GM18517 (cell line): ENCODE data around the gene TMEM100.

Source experiments
- ATAC-seq: cut with Tn5 transposase; IDR thresholded peaks from one replicate; pipeline ENCODE4 v1.9.1; 2021; ENCODE audit warnings: mild to moderate bottlenecking, moderate library complexity; ENCODE audit not compliant: unreplicated experiment

TMEM100 gene

DNA sequence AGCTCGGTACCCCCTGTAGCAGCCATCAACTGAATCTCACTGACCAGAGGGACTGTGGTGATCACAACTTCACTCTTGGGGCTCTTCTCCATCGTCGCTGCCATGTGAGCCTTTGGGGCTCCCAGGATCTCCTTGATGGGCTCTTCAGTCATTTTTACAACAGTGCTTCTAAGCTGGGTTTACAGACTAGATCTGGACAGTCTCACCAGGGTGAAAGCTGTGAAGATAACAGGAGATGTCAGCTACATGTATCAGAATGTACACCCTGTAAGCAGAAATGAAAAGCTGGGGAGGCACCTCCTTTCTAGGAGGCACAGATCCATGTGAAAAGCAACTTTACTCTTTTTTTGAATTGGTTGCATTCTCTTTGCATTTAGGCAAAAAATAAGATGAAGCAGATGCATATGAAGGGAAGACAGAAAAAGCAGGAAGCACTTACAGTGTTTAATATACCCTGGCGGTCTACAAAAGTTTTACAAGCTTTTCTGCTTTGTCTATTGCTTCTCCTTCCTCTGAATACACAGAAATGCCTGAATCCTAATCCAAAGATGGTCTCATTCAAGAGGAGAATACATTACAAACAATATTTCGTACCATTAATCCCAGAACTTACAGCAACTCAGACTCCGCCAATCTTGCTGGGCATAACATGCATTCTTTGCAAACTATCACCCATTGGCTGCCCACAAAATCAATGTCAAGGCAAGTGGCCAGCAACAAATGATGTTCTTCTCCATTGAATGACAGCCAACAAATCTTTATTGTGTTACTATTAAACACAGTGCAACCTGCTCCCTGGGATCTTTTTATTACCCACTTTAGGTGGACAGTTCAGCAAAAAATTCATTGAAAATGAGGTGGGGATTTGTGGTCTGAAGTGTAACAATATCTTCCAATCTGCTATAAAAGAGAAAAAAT is 1.5 kb downstream of the TMEM100 start:
- no peak for ATAC-seq

DNA sequence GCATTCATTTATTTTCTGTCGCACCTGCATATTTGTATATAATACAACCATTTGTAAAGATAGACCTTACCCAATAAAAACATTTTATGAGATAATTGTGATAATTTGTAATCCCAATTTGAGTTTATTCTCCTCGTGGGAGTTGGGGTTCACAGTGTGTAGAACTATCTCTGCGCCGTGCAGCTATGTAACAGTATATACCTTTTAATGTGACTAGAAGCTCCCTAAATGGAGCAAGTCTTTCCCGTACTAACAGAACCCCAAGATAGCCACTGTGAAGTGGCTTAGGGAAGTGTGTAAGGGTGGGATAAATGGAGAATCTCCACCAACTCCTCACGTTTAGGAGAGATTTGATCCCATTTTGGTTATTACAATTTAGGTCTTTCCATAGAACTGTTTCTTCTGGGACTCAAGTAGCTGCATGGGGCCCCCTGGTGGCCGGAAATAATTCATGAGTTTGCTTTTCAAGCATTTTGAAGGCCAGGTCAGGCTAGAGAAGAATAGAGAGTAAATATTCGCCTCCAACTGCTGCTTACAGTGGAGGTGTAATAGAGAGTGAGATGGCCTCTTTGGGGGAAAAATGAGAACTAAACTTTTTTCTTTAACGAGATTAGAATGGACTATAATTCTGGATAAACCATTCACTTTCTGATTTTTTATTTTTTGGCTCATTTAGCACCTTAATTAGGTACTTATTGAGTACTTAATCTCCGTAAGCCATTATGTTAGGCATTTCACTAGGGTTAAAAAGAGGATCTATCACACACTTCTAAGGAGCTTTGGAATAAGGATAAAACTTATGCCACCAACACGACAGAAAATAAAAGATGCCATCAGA is 4.5 kb downstream of the TMEM100 start:
- ATAC-seq: no peak

DNA sequence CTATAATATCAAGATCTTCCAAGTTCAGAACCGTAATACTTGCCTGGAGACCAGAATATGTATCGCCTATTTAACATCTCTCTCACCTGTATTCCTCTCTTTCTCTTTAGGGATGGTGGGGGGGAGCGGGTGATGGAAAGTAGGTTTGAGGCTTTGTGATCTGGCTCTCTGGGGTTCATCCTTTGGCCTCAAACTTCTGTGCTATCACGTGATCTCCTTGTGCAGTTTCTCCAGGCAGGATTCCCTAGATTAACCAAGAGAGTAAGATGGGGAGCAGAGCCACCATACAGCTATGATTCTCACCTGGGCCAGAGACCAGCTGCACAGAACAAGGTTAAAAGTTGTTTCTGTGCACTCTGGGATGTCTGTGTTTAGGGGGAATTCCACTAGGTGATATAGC is 5.2 kb downstream of the TMEM100 start:
- no peak for ATAC-seq

DNA sequence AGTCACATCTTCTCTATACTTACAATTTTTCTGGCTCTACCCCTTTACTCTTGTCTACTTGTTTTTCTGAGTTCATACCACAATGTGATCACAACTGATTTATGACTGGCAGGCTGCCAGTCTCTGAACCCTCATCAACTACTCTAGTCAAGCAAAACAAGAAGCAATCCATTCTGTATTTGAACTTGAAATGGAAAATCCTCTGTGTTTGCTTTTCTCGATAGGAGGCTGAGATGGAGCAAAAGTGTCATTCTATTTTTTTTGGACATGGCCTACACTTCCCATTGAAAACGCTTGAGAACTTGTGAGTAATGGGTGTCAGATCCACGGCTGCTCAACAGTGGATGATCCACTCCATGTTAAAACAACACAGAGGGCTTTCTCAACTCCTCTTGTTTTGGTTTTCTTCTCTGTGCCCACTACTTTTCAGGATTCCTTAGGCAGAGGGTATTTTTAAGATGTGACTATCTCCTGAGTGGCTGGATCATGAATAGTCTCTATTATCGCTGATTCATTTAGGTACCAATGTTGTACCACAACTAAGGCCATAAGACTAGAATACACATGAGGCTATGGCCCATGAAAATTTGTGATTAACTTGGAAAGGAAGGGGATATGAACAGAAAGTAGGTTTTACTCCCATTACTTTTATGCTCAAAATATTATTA is 11.7 kb downstream of the TMEM100 start:
- ATAC-seq: no peak

DNA sequence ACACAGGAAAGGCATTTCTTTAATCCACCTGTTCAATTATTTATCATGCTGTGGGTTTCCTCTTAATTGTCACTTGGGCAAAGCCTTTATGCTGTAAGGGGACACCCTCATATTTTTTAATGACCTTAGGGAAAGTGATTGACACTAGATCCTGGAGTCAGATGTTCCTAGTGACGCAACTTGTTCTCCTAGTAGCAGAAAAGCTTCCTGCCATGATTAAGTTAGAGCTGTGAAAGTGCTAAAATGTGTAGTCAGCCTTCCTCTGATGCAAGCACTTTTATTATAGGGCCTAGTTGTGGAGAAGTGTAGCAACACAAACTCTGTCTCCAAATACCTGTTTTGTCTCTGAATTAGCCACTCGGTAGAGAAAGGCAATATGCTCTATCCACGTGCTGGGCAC is 12.3 kb downstream of the TMEM100 start:
- no peak for ATAC-seq

DNA sequence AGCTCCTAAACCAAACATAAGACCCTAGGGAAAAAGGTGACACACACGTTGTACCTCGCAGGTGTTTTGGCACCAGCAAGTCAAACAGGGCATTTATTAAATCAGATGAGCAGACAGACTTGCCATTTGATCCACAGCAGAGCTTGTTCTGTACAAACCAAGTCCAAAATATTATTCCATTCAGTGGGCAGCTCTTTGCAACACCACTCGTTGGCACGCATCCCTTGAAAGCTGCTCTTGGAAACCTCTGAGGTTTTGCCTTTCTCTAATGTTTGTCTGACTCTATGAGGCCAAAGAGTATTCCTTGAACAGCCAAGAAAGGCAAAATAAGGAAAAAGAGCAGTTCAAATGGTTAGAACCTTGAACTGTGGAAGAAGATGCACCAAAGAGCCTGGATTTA is 12.7 kb downstream of the TMEM100 start:
- no peak for ATAC-seq

DNA sequence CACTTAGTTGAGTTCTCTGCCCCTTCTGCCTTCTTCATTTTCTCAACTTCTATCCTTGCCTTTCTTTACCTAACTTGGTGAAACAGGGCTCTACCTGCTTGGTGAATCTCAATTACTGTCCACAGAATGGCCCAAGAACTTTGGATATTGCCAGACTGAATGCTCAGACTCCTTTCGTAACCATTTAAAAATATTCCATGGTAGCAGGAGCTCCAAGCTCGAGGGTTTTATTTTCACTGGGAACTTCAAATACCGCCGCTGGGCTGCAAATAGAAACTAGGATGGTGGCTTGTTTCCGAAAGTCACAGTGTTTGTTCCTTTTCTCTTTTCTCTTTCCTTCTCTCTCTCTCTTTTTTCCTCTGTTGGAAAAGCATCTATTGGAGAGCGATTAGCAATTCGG is 13.2 kb downstream of the TMEM100 start:
- no peak for ATAC-seq

DNA sequence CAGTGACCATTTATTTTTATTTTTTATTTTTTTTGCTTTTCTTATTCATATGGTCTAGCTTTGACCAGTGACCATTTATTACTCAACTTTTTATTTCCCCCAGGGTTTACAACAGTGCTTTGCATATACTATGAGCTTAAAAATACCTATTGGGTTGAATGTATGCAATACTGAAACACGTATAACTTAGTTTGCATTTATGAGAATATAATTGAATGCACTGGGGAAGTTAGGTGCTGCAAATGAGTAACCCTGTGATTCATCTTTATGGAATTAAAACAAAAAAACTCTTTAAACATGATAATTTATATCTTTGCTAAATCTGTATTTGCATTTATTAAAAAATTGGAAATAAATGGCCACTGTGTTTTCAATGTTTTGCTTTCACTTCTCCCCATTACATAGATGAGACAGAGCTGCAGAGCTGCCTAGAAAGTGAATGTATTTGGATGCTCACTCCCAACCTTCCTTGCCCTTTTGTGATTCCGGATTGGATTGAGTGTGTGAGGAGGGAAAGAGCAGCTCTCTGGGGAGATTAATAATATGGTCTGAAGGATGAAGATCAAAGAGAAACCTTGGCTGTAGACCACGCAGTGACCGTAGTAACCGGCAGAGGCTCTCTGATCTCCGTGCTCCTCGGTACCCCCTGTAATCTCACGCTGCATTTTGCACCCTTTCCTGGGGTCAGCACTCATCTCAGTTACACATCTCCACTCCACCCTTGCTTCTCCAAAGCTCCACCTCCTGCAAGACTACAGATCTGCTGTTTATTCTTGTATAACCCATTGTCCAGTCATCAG is 14.3 kb downstream of the TMEM100 start:
- no peak for ATAC-seq

DNA sequence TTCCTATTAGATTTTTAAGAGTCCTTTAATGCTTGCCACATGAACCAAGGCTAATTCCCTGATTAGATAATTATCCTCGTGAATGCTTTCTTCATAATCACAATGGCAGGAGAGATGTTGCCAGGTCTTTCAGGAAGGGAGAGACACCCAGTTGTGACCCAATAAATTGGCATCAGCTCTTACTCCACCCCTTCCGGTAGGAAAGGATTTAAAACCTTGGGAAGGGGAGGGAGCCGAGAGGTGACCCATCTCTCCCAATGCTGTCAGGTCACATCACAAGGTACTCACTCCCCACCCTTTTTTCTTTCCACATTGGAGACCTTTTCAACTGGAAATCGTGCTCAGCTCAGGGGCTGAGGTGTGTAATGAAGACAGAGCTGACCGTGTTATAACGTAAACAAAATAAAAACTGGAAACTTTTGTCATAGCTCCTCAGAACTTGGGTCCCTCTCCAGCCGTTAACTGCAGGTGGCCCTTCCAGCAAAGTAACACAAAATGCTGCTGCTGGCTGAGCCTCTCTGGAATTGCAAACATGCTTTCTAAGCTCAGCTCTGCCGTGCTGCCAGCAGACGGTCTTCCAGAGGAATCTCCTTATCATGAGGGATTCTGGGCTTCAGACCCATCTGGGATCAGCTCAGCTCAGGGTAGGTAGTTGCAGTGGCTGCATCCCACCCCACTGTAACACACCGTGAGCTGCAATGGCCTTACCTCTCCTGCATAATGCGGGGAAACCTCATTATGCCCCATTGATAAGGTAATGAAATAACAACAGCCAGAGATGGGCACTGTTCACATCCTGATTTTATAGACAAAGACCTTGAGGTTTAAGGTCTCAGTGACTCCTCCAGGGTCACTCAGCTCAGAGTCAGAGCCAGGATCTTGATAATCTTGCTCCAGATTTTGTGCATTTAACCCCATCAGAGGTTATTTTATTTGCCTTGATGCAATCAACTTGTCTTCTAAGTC is 15.6 kb downstream of the TMEM100 start:
- ATAC-seq: no peak

DNA sequence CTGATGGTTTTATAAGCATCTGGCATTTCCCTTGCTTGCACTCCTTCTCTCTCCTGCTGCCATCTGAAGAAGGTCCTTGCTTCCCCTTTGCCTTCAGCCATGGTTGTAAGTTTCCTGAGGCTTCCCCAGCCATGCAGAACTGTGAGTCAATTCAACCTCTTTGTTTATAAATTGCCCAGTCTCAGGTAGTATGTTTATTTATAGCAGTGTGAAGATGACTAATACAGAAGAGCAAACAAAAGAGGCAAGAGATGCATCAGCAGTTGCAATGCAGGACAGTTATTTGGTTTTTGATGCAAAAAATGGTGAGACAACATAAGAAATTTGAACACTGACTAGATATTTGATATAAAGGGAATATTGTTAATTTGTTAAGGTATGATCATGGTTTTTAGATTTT is 16.8 kb downstream of the TMEM100 start:
- peak; percentile 70 for ATAC-seq

DNA sequence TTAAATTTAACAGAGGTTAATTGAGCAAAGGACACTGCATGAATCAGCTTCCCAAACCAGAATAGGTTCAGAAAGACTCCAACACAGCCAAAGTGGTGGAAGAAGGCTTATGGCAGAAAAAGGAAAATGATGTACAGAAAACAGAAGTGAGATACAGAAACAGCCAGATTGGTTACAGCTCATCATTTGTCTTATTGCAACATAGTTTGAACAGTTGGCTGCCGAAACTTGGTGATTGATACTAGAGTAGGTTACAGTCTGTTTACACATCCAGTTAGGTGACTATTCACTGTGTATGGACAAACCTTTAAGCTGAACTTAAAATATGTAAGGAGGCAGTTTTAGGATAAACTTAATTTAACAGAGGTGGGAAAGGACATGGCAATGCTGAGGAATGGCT is 18.3 kb downstream of the TMEM100 start:
- ATAC-seq: no peak

DNA sequence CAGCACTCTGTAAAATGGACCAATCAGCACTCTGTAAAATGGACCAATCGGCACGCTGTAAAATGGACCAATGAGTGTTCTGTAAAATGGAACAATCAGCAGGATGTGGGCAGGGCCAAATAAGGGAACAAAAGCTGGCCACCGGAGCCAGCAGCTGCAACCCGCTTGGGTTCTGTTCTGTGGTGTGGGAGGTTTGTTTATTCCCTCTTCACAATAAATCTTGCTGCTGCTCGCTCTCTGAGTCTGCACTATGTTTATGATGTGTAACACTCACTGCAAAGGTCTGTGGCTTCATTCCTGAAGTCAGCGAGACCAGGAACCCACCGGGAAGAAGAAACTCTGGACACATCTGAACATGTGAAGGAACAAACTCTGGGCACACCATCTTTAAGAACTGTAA is 20.5 kb downstream of the TMEM100 start:
- no peak for ATAC-seq

DNA sequence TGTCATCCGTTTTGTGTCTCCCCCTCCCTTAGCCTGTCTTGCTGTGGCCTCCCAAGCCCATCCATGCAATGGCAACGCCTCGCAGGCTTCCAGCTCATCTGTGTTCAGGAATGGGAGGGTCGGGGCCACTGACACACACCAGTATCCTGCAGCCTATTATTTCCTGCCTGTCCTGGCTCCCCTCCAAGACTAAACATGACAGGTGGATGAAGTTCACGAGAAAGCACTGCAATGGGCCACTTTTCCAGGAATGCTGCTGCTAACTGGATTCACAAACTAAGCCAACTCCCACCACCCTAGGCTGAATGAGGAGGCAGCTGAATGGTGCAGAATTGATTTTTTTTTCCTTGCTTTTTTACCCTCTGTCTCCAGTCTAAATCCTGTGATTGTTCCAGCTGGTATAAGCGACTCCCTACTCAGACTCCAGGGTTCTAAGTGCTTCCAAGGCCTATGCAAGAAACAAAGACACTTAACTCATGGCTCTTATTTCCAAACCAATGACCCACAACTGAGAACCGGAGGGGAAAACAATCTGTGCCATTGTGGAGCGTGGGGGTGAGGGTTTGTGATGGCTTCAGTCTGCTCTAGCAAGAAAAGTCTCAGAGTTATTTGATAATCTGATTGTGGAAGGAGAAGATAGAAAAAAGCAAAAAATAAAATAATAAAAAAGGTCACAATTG is 23.3 kb downstream of the TMEM100 start:
- no peak for ATAC-seq

DNA sequence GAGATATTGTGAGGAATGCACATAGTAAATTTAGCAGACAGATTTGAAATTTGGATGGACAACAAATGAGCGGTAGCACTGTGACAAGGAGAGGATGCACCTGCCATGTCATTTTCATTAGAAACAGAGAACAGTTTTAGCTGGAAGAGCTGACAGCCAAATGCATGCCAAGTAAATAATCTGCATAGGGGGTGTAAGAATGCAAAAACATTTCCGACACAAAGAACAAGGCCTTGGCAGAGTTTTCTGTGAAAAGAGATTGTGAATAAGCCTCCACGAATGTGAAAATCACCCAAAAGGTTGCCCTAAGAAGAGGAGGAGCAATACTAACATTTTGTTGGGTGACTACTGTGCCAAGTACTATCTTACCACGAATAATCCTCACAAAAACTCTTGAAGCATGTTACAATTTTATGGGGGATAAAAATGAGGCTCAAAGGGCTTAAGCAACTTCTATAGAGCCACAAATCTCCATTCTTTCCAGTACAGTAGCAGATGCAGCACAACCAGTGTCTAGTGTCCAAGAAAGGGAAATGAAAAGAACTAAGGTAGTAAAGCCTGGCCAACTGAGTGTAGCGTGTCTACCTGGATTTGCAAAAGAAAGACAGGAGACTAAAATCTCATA is 28.3 kb downstream of the TMEM100 start:
- no peak for ATAC-seq

DNA sequence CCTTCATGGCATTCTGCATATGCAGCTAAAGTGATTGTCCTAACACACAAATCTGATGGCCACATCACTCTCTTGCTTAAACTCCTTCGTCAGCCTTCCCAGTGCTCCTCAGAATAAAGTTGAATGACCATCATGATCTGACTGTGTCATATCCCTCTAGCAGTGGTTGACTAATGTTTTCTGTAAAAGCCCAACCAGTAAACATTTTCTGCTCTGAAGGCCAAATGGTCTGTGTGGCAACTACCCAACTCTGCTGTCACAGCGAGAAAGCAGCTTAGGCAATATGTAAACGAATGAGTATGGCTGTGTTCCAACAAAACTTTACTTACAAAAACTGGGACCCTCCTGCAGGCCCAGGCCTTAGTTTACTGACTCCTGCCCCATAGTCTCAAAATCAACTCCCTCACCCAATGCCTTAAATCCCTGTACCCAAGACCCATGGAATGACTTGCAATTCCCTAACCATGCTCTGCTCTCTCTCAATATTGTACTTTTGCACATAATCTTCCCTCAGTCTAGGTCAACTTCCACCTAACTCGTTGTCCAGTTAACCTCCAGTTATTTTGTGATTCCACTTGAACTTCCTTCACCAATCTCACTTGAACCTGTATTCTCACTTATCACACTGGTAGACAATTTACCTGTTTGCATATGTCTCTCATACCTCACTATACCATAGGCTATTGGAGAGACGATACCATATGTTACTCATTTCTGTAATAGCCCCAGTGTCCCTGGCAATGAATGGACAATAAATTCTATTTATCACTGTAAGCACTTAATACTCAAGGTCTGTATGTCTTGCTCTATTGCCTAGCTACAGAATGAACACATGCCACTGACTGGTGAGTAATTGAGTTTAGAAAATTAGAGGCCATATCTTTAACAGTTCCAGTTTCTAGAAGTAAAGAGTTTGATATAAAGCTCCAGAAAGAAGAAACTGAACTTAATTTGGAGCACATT is 29.1 kb downstream of the TMEM100 start:
- ATAC-seq: no peak

DNA sequence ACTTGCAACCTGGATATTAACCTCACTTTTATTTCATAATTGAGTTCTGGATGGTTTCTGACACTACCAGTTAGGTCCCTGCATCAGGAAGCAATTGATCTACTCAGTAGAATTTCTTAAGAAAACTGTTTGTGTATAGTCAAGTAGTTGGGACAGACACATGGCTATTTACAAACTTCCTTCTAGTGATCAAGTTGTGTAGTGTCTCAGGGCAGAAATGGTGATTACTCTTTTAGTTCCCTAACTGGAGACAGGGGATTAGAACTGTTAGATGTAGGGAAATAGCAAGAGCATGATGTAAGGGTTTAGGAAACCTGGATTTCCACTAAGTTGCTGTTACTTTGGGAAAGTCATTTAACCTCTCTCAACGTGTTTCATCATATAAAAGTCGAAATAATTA is 30.4 kb downstream of the TMEM100 start:
- ATAC-seq: no peak

DNA sequence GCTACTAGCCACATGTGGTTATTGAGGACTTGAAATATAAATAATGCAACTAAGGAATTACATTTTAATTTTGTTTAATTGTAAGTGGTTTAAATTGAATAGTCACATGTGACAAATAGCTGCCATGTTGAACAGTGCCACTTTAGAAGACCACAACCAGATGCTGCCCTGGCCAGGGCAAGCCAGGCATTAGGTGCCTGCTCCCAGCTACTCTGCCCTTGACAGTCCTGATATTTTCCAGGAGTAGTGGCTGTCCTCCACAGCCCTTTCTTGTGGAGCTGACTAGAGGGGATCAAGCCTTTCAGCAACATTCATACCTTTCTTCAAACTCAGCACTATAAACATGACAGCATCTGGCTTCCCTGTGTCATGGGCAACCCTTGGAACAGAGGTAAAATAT is 31.0 kb downstream of the TMEM100 start:
- ATAC-seq: no peak
